Activated T-cell treated with anti-CD3 and anti-CD28 coated beads, Interleukin-2, amount 50 U/mL, for 4 hours (primary cell): ENCODE data around the gene ADAMTS17. TPM values are rescaled to one million over a fixed set of nuclear protein-coding genes. Genes with fewer than 3 reads are reported as not detected.

Experiments
- ATAC-seq, 2 donors: fragments of 200-7000 bp; cut with Tn5 transposase; one replicate each; pipeline ENCODE4 v1.10.0; 2021
- DNase-seq: peaks from one replicate; pipeline ENCODE4 v3.0.0-alpha.2; 2020
- H3K27me3 Mint-ChIP-seq: one replicate; pipeline ENCODE4 v1.8.0; 2021; ENCODE audit warnings: low read depth, mixed read lengths
- H3K36me3 Mint-ChIP-seq: one replicate; pipeline ENCODE4 v1.8.0; 2022; ENCODE audit warnings: mixed read lengths; ENCODE audit not compliant: insufficient read depth
- H3K4me1 Mint-ChIP-seq: one replicate; pipeline ENCODE4 v1.8.0; 2021; ENCODE audit warnings: low read depth, mixed read lengths
- H3K4me3 Mint-ChIP-seq: one replicate; pipeline ENCODE4 v1.8.0; 2021; ENCODE audit warnings: mild to moderate bottlenecking, moderate library complexity, mixed read lengths
- H3K9me3 Mint-ChIP-seq: one replicate; pipeline ENCODE4 v1.8.0; 2021; ENCODE audit warnings: mixed read lengths
- total RNA-seq, 3 donors: library from RNA; stranded (reverse); gene quantifications; one replicate each; pipeline ENCODE4 v1.2.1, GENCODE V29; 2021

Gene ADAMTS17
- total RNA-seq, 3 donors from 2014 or later = 2.6 to 3.9 (median 3.2) TPM

GRCh38 chr15:100309109-100310040, 32.4 kb downstream of the ADAMTS17 start:
- H3K9me3 Mint-ChIP-seq = peaks cover 4% of the 10 kb centered on the region
- no peak for ATAC-seq
- H3K27me3 Mint-ChIP-seq = no peaks in the 10 kb centered on the region
- peaks cover 24% of the 10 kb centered on the region for H3K36me3 Mint-ChIP-seq
- no peaks in the 10 kb centered on the region for H3K4me1 Mint-ChIP-seq
- DNase-seq = no peak
- no peak overlapping the region for H3K4me3 Mint-ChIP-seq

GRCh38 chr15:100308608-100309007, 33.2 kb downstream of the ADAMTS17 start:
- ATAC-seq = no peak
- Mint-ChIP-seq H3K36me3 (peaks cover 22% of the 10 kb centered on the region), H3K27me3 (no peaks in the 10 kb centered on the region), H3K4me3 (no peak overlapping the region), H3K9me3 (peaks cover 4% of the 10 kb centered on the region), H3K4me1 (no peaks in the 10 kb centered on the region)
- no peak for DNase-seq

- no peaks in the 10 kb centered on the region for H3K4me1 Mint-ChIP-seq
- H3K9me3 Mint-ChIP-seq = peaks cover 4% of the 10 kb centered on the region
- no peak overlapping the region for H3K4me3 Mint-ChIP-seq
- no peaks in the 10 kb centered on the region for H3K27me3 Mint-ChIP-seq
- peaks cover 22% of the 10 kb centered on the region for H3K36me3 Mint-ChIP-seq
- DNase-seq (no peak), ATAC-seq (no peak)
These were observed 33.6 kb downstream of the ADAMTS17 start for GRCh38 chr15:100308213-100308600.

- H3K4me3 Mint-ChIP-seq = no peak overlapping the region
- peaks cover 22% of the 10 kb centered on the region for H3K36me3 Mint-ChIP-seq
- peaks cover 4% of the 10 kb centered on the region for H3K9me3 Mint-ChIP-seq
- H3K27me3 Mint-ChIP-seq = no peaks in the 10 kb centered on the region
- DNase-seq = no peak
- no peaks in the 10 kb centered on the region for H3K4me1 Mint-ChIP-seq
- ATAC-seq = no peak
These were observed 34.2 kb downstream of the ADAMTS17 start for GRCh38 chr15:100307241-100308212.

- Mint-ChIP-seq H3K9me3 (peaks cover 4% of the 10 kb centered on the region), H3K4me3 (no peak overlapping the region)
These were observed 35.7 kb downstream of the ADAMTS17 start for GRCh38 chr15:100306098-100306497.

GRCh38 chr15:100301910-100302431, 39.8 kb downstream of the ADAMTS17 start:
- Mint-ChIP-seq H3K36me3 (peaks cover 26% of the 10 kb centered on the region), H3K4me3 (no peak overlapping the region), H3K27me3 (no peaks in the 10 kb centered on the region), H3K9me3 (peaks cover 16% of the 10 kb centered on the region), H3K4me1 (no peaks in the 10 kb centered on the region)
- DNase-seq (no peak), ATAC-seq (no peak)

More at GRCh38 chr15:100306098-100306497, 35.7 kb downstream of the ADAMTS17 start:
- ATAC-seq (no peak), DNase-seq (no peak)
- Mint-ChIP-seq H3K4me1 (no peaks in the 10 kb centered on the region), H3K36me3 (peaks cover 15% of the 10 kb centered on the region), H3K27me3 (no peaks in the 10 kb centered on the region)

- peaks cover 32% of the 10 kb centered on the region for H3K36me3 Mint-ChIP-seq
- ATAC-seq = no peak
- H3K4me3 Mint-ChIP-seq = no peak overlapping the region
- peaks cover 18% of the 10 kb centered on the region for H3K9me3 Mint-ChIP-seq
- H3K4me1 Mint-ChIP-seq = no peaks in the 10 kb centered on the region
- no peaks in the 10 kb centered on the region for H3K27me3 Mint-ChIP-seq
- DNase-seq = no peak
These were observed 43.5 kb downstream of the ADAMTS17 start for GRCh38 chr15:100298257-100298656.

- no peak for DNase-seq
- H3K4me1 Mint-ChIP-seq = no peaks in the 10 kb centered on the region
- H3K4me3 Mint-ChIP-seq = no peak overlapping the region
- ATAC-seq = no peak
- H3K36me3 Mint-ChIP-seq = peaks cover 32% of the 10 kb centered on the region
- H3K27me3 Mint-ChIP-seq = no peaks in the 10 kb centered on the region
- peaks cover 18% of the 10 kb centered on the region for H3K9me3 Mint-ChIP-seq
These were observed 44.0 kb downstream of the ADAMTS17 start for GRCh38 chr15:100297812-100298211.

- Mint-ChIP-seq H3K4me3 (no peak overlapping the region), H3K9me3 (peaks cover 21% of the 10 kb centered on the region), H3K36me3 (peaks cover 29% of the 10 kb centered on the region), H3K4me1 (peaks cover 3% of the 10 kb centered on the region), H3K27me3 (no peaks in the 10 kb centered on the region)
- ATAC-seq (no peak), DNase-seq (no peak)
These were observed 45.7 kb downstream of the ADAMTS17 start for GRCh38 chr15:100295939-100296565.

- no peak overlapping the region for H3K4me3 Mint-ChIP-seq
- DNase-seq (no peak), ATAC-seq (no peak)
- H3K36me3 Mint-ChIP-seq = peaks cover 23% of the 10 kb centered on the region
- H3K9me3 Mint-ChIP-seq = peaks cover 17% of the 10 kb centered on the region
- no peaks in the 10 kb centered on the region for H3K27me3 Mint-ChIP-seq
- peaks cover 10% of the 10 kb centered on the region for H3K4me1 Mint-ChIP-seq
These were observed 49.8 kb downstream of the ADAMTS17 start for GRCh38 chr15:100292010-100292409.

GRCh38 chr15:100291106-100291505, 50.7 kb downstream of the ADAMTS17 start:
- H3K9me3 Mint-ChIP-seq = peaks cover 17% of the 10 kb centered on the region
- no peak for ATAC-seq
- H3K4me1 Mint-ChIP-seq = peaks cover 10% of the 10 kb centered on the region
- H3K27me3 Mint-ChIP-seq = no peaks in the 10 kb centered on the region
- no peak overlapping the region for H3K4me3 Mint-ChIP-seq
- H3K36me3 Mint-ChIP-seq = peaks cover 17% of the 10 kb centered on the region
- no peak for DNase-seq

- no peak overlapping the region for H3K4me3 Mint-ChIP-seq
- H3K27me3 Mint-ChIP-seq = no peaks in the 10 kb centered on the region
- H3K36me3 Mint-ChIP-seq = peaks cover 12% of the 10 kb centered on the region
- H3K4me1 Mint-ChIP-seq = peaks cover 4% of the 10 kb centered on the region
- H3K9me3 Mint-ChIP-seq = peaks cover 4% of the 10 kb centered on the region
- no peak for DNase-seq
- no peak for ATAC-seq
These were observed 56.0 kb downstream of the ADAMTS17 start for GRCh38 chr15:100285641-100286295.

- Mint-ChIP-seq H3K4me3 (no peak overlapping the region), H3K36me3 (peaks cover 12% of the 10 kb centered on the region), H3K27me3 (no peaks in the 10 kb centered on the region), H3K9me3 (peaks cover 3% of the 10 kb centered on the region), H3K4me1 (peaks cover under 1% of the 10 kb centered on the region)
- DNase-seq (no peak), ATAC-seq (no peak)
These were observed 57.1 kb downstream of the ADAMTS17 start for GRCh38 chr15:100284701-100285100.
